Tibial nerve (tissue), 4 donors: ENCODE measurements around the gene FXYD7. TPM values are rescaled to one million over a fixed set of nuclear protein-coding genes. Genes with fewer than 3 reads are reported as not detected.

Source experiments
- DNase-seq, 2 donors: peaks; one replicate each; pipeline ENCODE4 v3.0.0-alpha.2; 2019; ENCODE audit warnings: low spot score in 2 of 2
- H3K27ac ChIP-seq, 4 donors: fragments of 200-600 bp; sonication (generic) in 3 of 4; one replicate each; pipeline ENCODE4 v1.5.1; 2017 to 2019; ENCODE audit warnings: mild to moderate bottlenecking in 1 of 4
- H3K27me3 ChIP-seq, 2 donors: fragments of 200-600 bp; sonication (generic) in 1 of 2; one replicate each; pipeline versions ENCODE4 v1.5.1 to v1.6.0; 2017 to 2019
- H3K36me3 ChIP-seq, 3 donors: fragments of 200-600 bp; sonication (generic); one replicate each; pipeline ENCODE4 v1.5.1; 2018 to 2019
- H3K4me1 ChIP-seq, 4 donors: fragments of 200-600 bp; sonication (generic) in 3 of 4; one replicate each; pipeline ENCODE4 v1.5.1; 2017 to 2019
- H3K4me3 ChIP-seq, 4 donors: fragments of 200-600 bp; sonication (generic) in 3 of 4; one replicate each; pipeline ENCODE4 v1.5.1; 2017 to 2019; ENCODE audit warnings: mild to moderate bottlenecking in 1 of 4, moderate library complexity in 1 of 4
- H3K9me3 ChIP-seq, 4 donors: fragments of 200-600 bp; sonication (generic) in 3 of 4; one replicate each; pipeline ENCODE4 v1.5.1; 2017 to 2019
- CTCF ChIP-seq, 5 experiments: fragments of 200-600 bp in 3 of 5; fragments of 450-650 bp in 2 of 5; sonication (generic) in 3 of 5; IDR thresholded peaks; one replicate each; pipeline ENCODE4 v1.5.1; 2016 to 2019; ENCODE audit warnings: antibody characterized with exemption in 5 of 5, mild to moderate bottlenecking in 3 of 5, moderate library complexity in 2 of 5
- EP300 ChIP-seq, 2 donors: sonication (generic); formaldehyde crosslinking; IDR thresholded peaks; one replicate each; pipeline ENCODE4 v1.6.1; 2017; ENCODE audit warnings: antibody characterized with exemption in 2 of 2, mild to moderate bottlenecking in 1 of 2
- POLR2A ChIP-seq, 2 donors: fragments of 450-650 bp; IDR thresholded peaks; one replicate each; pipeline ENCODE4 v1.6.1; 2017; ENCODE audit warnings: antibody characterized with exemption in 2 of 2, mild to moderate bottlenecking in 2 of 2, moderate library complexity in 2 of 2
- WGBS, 2 donors: methylation state at CpG; one replicate each; pipeline ENCODE4 v1.1.5; 2018; 5-methylcytosine and 5-hydroxymethylcytosine counted together
- total RNA-seq, 4 donors: library from RNA; depleted of rRNA; stranded (reverse); fragments of >200 nt; gene quantifications; one replicate each; pipeline ENCODE4 v1.1.0, GENCODE V29; 2016

FXYD7 gene
- total RNA-seq, 4 donors from 2014 or later = 2.5 to 5.9 (median 5.7) TPM; not detected in 1

GRCh38 chr19:35104361-35104760 is 38.7 kb upstream of the FXYD7 start:
- H3K4me3 ChIP-seq = no peak overlapping the region
- peaks cover 0 to 31% (median 13%) of the 10 kb centered on the region in 4 donors for H3K4me1 ChIP-seq
- H3K27me3 ChIP-seq = no peaks in the 10 kb centered on the region
- no peaks in the 10 kb centered on the region for H3K9me3 ChIP-seq
- H3K27ac ChIP-seq = peak overlapping the region in 2 of 4 donors; percentile 56 to 66
- no peak for DNase-seq
- no peaks in the 10 kb centered on the region for H3K36me3 ChIP-seq
- TF ChIP-seq EP300 (IDR thresholded peaks at IDR 0.05) (no peak), CTCF (IDR thresholded peaks at IDR 0.05) (no peak), POLR2A (IDR thresholded peaks at IDR 0.05) (no peak)
- WGBS, 2 donors = 89 to 91% methylated on average over 7 to 11 of the region's 11 CpGs

- Histone ChIP-seq H3K36me3 (no peaks in the 10 kb centered on the region), H3K27me3 (no peaks in the 10 kb centered on the region)
- WGBS, 2 donors = 94 to 97% methylated on average over 6 of the region's 6 CpGs
Observed at GRCh38 chr19:35105047-35105410, 38.0 kb upstream of the FXYD7 start.

GRCh38 chr19:35105411-35106290 is 37.4 kb upstream of the FXYD7 start:
- WGBS, 2 donors = 82 to 86% methylated on average over 30 of the region's 30 CpGs

More at GRCh38 chr19:35105047-35105410, 38.0 kb upstream of the FXYD7 start:
- no peaks in the 10 kb centered on the region for H3K9me3 ChIP-seq
- H3K4me3 ChIP-seq = no peak overlapping the region
- TF ChIP-seq POLR2A (IDR thresholded peaks at IDR 0.05) (no peak), EP300 (IDR thresholded peaks at IDR 0.05) (no peak), CTCF (IDR thresholded peaks at IDR 0.05) (no peak)
- H3K27ac ChIP-seq = peak overlapping the region in 2 of 4 donors; percentile 56 to 96
- H3K4me1 ChIP-seq = peaks cover 0 to 38% (median 13%) of the 10 kb centered on the region in 4 donors
- DNase-seq = no peak

GRCh38 chr19:35106291-35106583 is 36.8 kb upstream of the FXYD7 start:
- H3K9me3 ChIP-seq = no peaks in the 10 kb centered on the region
- DNase-seq = no peak
- no peaks in the 10 kb centered on the region for H3K27me3 ChIP-seq
- TF ChIP-seq POLR2A (IDR thresholded peaks at IDR 0.05) = no peak
- no peak for TF ChIP-seq CTCF (IDR thresholded peaks at IDR 0.05)
- TF ChIP-seq EP300 (IDR thresholded peaks at IDR 0.05) = no peak
- H3K36me3 ChIP-seq = no peaks in the 10 kb centered on the region
- H3K4me1 ChIP-seq = peaks cover 0 to 50% (median 17%) of the 10 kb centered on the region in 4 donors
- H3K27ac ChIP-seq = peak overlapping the region; percentile 75 to 96 (median 88)
- WGBS, 2 donors = 60 to 72% methylated on average over 7 to 9 of the region's 9 CpGs
- H3K4me3 ChIP-seq = no peak overlapping the region

More at GRCh38 chr19:35105411-35106290, 37.4 kb upstream of the FXYD7 start:
- Histone ChIP-seq H3K27ac (peak overlapping the region; percentile 75 to 96 (median 88)), H3K9me3 (no peaks in the 10 kb centered on the region), H3K27me3 (no peaks in the 10 kb centered on the region), H3K4me3 (no peak overlapping the region), H3K36me3 (no peaks in the 10 kb centered on the region), H3K4me1 (peaks cover 0 to 44% (median 16%) of the 10 kb centered on the region in 4 donors)
- no peak for DNase-seq
- TF ChIP-seq CTCF (IDR thresholded peaks at IDR 0.05) (no peak), POLR2A (IDR thresholded peaks at IDR 0.05) (no peak), EP300 (IDR thresholded peaks at IDR 0.05) (no peak)

GRCh38 chr19:35106898-35107541 is 36.0 kb upstream of the FXYD7 start:
- no peak for DNase-seq
- Histone ChIP-seq H3K9me3 (no peaks in the 10 kb centered on the region), H3K4me1 (peaks cover 0 to 58% (median 17%) of the 10 kb centered on the region in 4 donors), H3K36me3 (no peaks in the 10 kb centered on the region), H3K27ac (peak overlapping the region; percentile 75 to 96 (median 88)), H3K27me3 (no peaks in the 10 kb centered on the region), H3K4me3 (no peak overlapping the region)
- 19 to 46% methylated on average over 1 to 2 of the region's 2 CpGs for WGBS, 2 donors
- TF ChIP-seq EP300 (IDR thresholded peaks at IDR 0.05) (no peak), POLR2A (IDR thresholded peaks at IDR 0.05) (no peak), CTCF (IDR thresholded peaks at IDR 0.05) (no peak)
